Tibial nerve (tissue), 3 donors: ENCODE results near the gene GRXCR2.

Source experiments
- CTCF ChIP-seq, 5 experiments: fragments of 200-600 bp in 3 of 5; fragments of 450-650 bp in 2 of 5; sonication (generic) in 3 of 5; IDR thresholded peaks; one replicate each; pipeline ENCODE4 v1.5.1; 2016 to 2019; ENCODE audit warnings: antibody characterized with exemption in 5 of 5, mild to moderate bottlenecking in 3 of 5, moderate library complexity in 2 of 5
- POLR2A ChIP-seq, 2 donors: fragments of 450-650 bp; IDR thresholded peaks; one replicate each; pipeline ENCODE4 v1.6.1; 2017; ENCODE audit warnings: antibody characterized with exemption in 2 of 2, mild to moderate bottlenecking in 2 of 2, moderate library complexity in 2 of 2

GRCh38 chr5:145872914-145873313 is at the start of gene GRXCR2:
- no peak for TF ChIP-seq CTCF (IDR thresholded peaks at IDR 0.05)
- TF ChIP-seq POLR2A (IDR thresholded peaks at IDR 0.05), result no peak
